NCI-H146 treated with DMSO at 0.1 percent for 48 hours (cell line): ENCODE results near the gene CMTM3.
"Not testable (repeated sequence)": the region's sequence is repeated elsewhere in the genome, so short reads cannot be mapped to it uniquely, and the experiment has no call there.

Experiments used
- DNase-seq: peaks from one replicate; lab custom pipeline; 2025; ENCODE audit not compliant: unreplicated experiment; lab: John Stamatoyannopoulos, UW

CMTM3 gene

GRCh38 chr16:66660422-66661209 is 56.1 kb downstream of the CMTM3 start:
- peak; percentile 22 for DNase-seq

DNA sequence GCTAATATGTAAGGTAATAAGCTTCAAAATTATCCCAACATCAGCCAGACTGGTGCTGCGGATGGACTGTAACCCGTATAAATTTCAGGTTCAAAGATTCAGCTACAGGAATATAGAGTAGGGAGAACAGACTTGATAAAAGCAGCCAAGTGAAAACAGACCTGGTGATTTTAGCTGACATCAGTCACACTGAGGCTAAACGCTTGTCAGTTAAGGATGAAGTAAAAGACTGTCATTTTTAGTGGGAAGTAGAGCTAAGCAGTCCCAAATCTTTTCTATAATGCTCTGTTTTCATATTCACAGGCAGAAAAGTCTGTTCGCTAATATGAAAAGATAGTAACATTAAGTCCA is 56.7 kb downstream of the CMTM3 start:
- no peak for DNase-seq

DNA sequence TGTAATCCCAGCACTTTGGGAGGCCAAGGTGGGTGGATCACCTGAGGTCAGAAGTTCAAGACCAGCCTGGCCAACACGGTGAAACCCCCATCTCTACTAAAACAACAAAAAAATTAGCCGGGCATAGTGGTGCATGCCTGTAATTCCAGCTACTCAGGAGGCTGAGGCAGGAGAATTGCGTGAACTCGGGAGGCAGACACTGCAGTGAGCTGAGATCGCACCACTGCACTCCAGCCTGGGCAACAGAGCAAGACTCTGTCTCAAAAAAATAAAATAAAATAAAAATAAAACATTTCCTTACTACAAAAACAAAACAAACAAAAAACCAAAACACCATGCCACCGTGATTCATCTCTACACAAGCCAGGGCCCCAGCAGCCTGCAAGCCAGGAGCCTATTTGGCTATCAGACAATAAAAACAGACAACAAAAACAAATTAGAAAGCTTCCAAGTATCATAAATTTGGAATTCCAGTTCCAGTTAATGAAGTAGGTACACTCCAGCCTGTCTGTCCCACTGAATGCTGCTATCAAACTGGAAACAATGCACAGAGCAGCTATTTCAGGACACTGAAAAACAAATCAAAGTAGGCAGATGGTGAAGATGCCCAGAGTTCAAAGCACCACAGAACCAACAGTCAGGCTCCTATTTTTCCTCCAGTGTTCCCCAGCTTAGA is 57.3 kb downstream of the CMTM3 start:
- not testable (repeated sequence) for DNase-seq

DNA sequence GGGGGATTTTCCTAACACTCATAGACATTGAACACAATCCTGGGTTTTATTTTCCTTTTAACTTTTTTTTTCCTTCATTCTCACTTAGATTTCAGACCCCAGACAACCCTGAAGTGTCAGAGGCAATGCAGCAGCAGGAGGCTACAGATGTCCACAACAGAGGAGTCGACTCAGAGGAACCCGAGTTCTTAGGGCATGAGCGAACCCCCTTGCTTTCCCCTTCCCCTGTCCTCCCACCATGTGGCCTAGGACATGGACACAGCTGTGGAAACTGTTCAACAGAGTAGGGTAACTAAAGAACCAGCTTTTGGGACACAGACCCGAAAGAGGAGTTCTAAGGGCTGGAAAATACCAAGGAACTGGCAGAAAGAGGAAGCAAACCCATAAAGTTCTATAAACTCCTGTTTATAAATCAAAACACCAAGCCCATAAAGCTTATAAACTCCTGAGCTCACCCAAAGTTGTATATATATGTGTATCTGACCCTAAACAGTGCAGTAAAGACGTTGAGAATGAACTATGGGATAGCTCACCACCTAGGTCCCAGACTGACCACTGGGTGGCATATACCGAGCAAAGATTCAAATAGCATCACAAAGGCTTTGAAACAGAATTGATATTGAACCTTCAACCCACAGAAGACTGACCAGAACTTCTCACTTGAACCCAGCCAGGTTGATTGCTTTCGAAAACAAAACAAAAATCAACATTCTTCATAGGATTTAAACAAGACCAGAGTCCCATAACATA is 58.1 kb downstream of the CMTM3 start:
- no peak for DNase-seq
